NB4 (cell line): ENCODE data around the gene SYT11.

Source experiments
- POLR2A ChIP-seq: IDR thresholded peaks from 2 replicates; pipeline ENCODE4 v1.6.1; 2011; ENCODE audit warnings: mild to moderate bottlenecking; ENCODE audit not compliant: insufficient read length; ENCODE audit errors: extremely low read depth
- TF ChIP-seq, protein P1 (sequence below): IDR thresholded peaks from one replicate; pipeline ENCODE4 v1.5.1; 2012; ENCODE audit warnings: low read depth, low read length

DNA sequence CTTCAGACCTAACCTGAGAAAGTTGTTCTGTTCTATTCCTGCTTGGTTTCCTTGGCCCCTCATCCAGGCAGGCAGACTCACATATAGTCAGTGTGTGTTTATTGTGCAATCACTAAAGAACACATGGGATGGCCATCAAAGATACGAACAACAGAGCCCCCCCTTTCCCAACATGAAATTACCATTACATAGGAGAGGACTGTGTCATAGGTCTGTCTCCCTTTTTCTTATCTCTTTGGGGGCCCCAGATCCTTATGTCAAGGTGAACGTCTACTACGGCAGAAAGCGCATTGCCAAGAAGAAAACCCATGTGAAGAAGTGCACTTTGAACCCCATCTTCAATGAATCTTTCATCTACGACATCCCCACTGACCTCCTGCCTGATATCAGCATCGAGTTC, 21.6 kb downstream of the SYT11 start:
- TF ChIP-seq, protein P1, sequence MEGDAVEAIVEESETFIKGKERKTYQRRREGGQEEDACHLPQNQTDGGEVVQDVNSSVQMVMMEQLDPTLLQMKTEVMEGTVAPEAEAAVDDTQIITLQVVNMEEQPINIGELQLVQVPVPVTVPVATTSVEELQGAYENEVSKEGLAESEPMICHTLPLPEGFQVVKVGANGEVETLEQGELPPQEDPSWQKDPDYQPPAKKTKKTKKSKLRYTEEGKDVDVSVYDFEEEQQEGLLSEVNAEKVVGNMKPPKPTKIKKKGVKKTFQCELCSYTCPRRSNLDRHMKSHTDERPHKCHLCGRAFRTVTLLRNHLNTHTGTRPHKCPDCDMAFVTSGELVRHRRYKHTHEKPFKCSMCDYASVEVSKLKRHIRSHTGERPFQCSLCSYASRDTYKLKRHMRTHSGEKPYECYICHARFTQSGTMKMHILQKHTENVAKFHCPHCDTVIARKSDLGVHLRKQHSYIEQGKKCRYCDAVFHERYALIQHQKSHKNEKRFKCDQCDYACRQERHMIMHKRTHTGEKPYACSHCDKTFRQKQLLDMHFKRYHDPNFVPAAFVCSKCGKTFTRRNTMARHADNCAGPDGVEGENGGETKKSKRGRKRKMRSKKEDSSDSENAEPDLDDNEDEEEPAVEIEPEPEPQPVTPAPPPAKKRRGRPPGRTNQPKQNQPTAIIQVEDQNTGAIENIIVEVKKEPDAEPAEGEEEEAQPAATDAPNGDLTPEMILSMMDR = no peak
- TF ChIP-seq POLR2A = no peak
